GM11168 (cell line): Measurements from ENCODE around the gene ATXN7L2.

Source experiments
- in situ Hi-C: fragments of 300-500 bp; cut with MboI; formaldehyde crosslinking; loops from one replicate; pipeline ENCODE4 v1.12.0; 2022; ENCODE audit warnings: low sequenced_read_pairs; ENCODE audit not compliant: unreplicated experiment

ATXN7L2 gene

GRCh38 chr1:109493227-109493626, 9.5 kb downstream of the ATXN7L2 start:
- in situ Hi-C loops, result no loop called here

- in situ Hi-C loops, result no loop called here
Measured at GRCh38 chr1:109493805-109494539, 10.3 kb downstream of the ATXN7L2 start, which contains the start of gene CYB561D1. Gene CYB561D1 (plus strand): TSS chr1:109494094. CDS start chr1:109494140, 46 bp downstream.

- in situ Hi-C loops, result loop anchor here (5.0 kb wide), 1 partner anchor 37 kb away; no protein-coding TSS in a partner anchor
Measured at GRCh38 chr1:109495738-109496137, 12.0 kb downstream of the ATXN7L2 start.

- in situ Hi-C loops, result loop anchor here (5.0 kb wide), 1 partner anchor 35 kb away; no protein-coding TSS in a partner anchor
Measured at GRCh38 chr1:109497449-109498160, 13.9 kb downstream of the ATXN7L2 start.

DNA sequence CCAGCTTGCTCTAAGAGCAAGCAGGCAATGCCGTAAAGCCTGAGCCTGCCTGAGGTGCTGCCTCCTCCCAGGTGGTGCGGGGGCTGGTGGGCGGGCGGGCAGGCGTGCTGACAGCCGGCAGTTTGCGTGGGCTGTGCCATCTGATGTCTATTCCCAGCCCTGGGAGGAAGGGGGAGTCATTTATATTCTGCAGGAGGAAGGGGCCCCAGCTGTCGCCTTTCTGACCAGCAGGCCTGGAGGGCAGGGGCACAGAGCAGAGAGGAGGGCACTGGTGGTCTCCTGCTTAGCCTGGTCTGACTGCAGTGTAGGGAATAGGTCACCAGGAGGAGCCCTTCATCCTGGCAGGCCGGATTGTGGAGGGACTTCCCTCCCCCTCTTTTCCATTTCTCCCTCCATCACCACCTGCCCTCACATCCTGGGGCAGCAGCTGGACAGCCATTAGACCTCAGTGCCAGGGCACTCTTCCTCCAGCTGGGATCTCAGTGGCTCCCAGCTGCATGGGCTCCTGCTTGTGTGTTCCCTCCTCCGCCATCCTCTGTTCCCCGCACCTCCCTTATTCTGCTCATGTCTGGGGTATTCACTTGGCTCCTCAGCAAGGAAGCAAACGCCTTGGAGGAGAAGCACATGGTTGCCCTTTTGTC, 14.6 kb downstream of the ATXN7L2 start:
- in situ Hi-C loops, result loop anchor here (5.0 kb wide), 1 partner anchor 34 kb away; no protein-coding TSS in a partner anchor

GRCh38 chr1:109499081-109499480, 15.4 kb downstream of the ATXN7L2 start:
- in situ Hi-C loops, result loop anchor here (5.0 kb wide), 1 partner anchor 33 kb away; no protein-coding TSS in a partner anchor

- in situ Hi-C loops, result loop anchor here (5.0 kb wide), 1 partner anchor 32 kb away; no protein-coding TSS in a partner anchor
Measured at GRCh38 chr1:109499661-109500536, 16.2 kb downstream of the ATXN7L2 start.

GRCh38 chr1:109500941-109501381, 17.3 kb downstream of the ATXN7L2 start:
- in situ Hi-C loops, result no loop called here

- in situ Hi-C loops, result no loop called here
Measured at GRCh38 chr1:109501644-109502363, 18.1 kb downstream of the ATXN7L2 start.

GRCh38 chr1:109502364-109502851, 18.7 kb downstream of the ATXN7L2 start:
- in situ Hi-C loops, result no loop called here

- in situ Hi-C loops, result no loop called here
Measured at GRCh38 chr1:109503935-109504334, 20.2 kb downstream of the ATXN7L2 start.

- in situ Hi-C loops, result no loop called here
Measured at GRCh38 chr1:109504974-109505373, 21.3 kb downstream of the ATXN7L2 start.

GRCh38 chr1:109508001-109508872, 24.5 kb downstream of the ATXN7L2 start:
- in situ Hi-C loops, result no loop called here

DNA sequence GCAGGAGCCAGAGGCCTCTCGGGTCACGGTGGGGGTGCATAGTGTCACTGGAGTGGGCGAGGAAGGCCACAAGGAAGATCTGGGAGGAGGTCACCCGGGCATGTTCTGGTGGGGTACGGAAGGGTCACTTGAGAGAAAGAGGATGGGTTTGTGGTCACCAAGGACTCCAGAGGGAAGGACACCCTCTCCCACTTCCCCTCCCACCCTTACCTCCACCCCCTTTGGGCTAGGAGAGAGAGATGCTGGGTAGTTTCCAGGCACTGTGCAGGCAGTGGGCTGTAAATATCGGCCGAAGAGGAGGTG, 25.1 kb downstream of the ATXN7L2 start:
- in situ Hi-C loops, result no loop called here

- in situ Hi-C loops, result no loop called here
Measured at GRCh38 chr1:109509176-109510134, 25.8 kb downstream of the ATXN7L2 start, which contains the start of gene AMIGO1. Gene AMIGO1 (minus strand): TSS chr1:109509727. CDS start chr1:109508912, 815 bp downstream.

- in situ Hi-C loops, result no loop called here
Measured at GRCh38 chr1:109513110-109513710, 29.5 kb downstream of the ATXN7L2 start.

GRCh38 chr1:109514846-109515245, 31.1 kb downstream of the ATXN7L2 start:
- in situ Hi-C loops, result no loop called here
